KOPT-K1 (cell line): ENCODE data around the gene TMEM60.
A peak's percentile ranks its signal among the peaks of the same experiment; 100 is the strongest.
"Not testable (repeated sequence)": the region's sequence is repeated elsewhere in the genome, so short reads cannot be mapped to it uniquely, and the experiment has no call there.

Experiments
- H3K27ac ChIP-seq: fragments of 200-600 bp; sonication (generic); 2 replicates; pipeline ENCODE4 v1.5.1; 2016; ENCODE audit warnings: antibody characterized with exemption, mild to moderate bottlenecking, low read depth, low read length; ENCODE audit not compliant: poor library complexity, severe bottlenecking
- H3K36me3 ChIP-seq: fragments of 200-600 bp; sonication (generic); 2 replicates; pipeline ENCODE4 v1.5.1; 2017; ENCODE audit warnings: antibody characterized with exemption, mild to moderate bottlenecking, low read length, moderate library complexity; ENCODE audit not compliant: insufficient read depth
- H3K9me3 ChIP-seq: fragments of 200-600 bp; sonication (generic); 2 replicates; pipeline ENCODE4 v1.5.1; 2017; ENCODE audit warnings: antibody characterized with exemption, low read length, mild to moderate bottlenecking; ENCODE audit not compliant: insufficient read depth, poor library complexity, severe bottlenecking

The TMEM60 gene

GRCh38 chr7:77797734-77798393 is 370 bp downstream of the TMEM60 start:
- Histone ChIP-seq H3K9me3 (no peaks in the 10 kb centered on the region), H3K36me3 (peaks cover 19% of the 10 kb centered on the region), H3K27ac (peak overlapping the region; percentile 85)

GRCh38 chr7:77796960-77797359 is 1.3 kb downstream of the TMEM60 start:
- Histone ChIP-seq H3K27ac (peak overlapping the region; percentile 85), H3K9me3 (no peaks in the 10 kb centered on the region), H3K36me3 (peaks cover 22% of the 10 kb centered on the region)

- H3K9me3 ChIP-seq, result no peaks in the 10 kb centered on the region
- peaks cover 25% of the 10 kb centered on the region for H3K36me3 ChIP-seq
- no peak overlapping the region for H3K27ac ChIP-seq
Measured at GRCh38 chr7:77796109-77796508, 2.1 kb downstream of the TMEM60 start.

- Histone ChIP-seq H3K27ac (no peak overlapping the region), H3K9me3 (no peaks in the 10 kb centered on the region), H3K36me3 (peaks cover 25% of the 10 kb centered on the region)
Measured at GRCh38 chr7:77794000-77794399, 4.2 kb downstream of the TMEM60 start.

- H3K27ac ChIP-seq, result no peak overlapping the region
- H3K36me3 ChIP-seq, result peaks cover 30% of the 10 kb centered on the region
Measured at GRCh38 chr7:77791956-77792355, 6.3 kb downstream of the TMEM60 start.

GRCh38 chr7:77791336-77791735 is 6.9 kb downstream of the TMEM60 start:
- H3K9me3 ChIP-seq, result no peaks in the 10 kb centered on the region
- H3K36me3 ChIP-seq, result peaks cover 30% of the 10 kb centered on the region
- H3K27ac ChIP-seq, result no peak overlapping the region

More at GRCh38 chr7:77791956-77792355, 6.3 kb downstream of the TMEM60 start:
- no peaks in the 10 kb centered on the region for H3K9me3 ChIP-seq

- peaks cover 35% of the 10 kb centered on the region for H3K36me3 ChIP-seq
- H3K27ac ChIP-seq, result no peak overlapping the region
- H3K9me3 ChIP-seq, result no peaks in the 10 kb centered on the region
Measured at GRCh38 chr7:77788327-77788902, 9.8 kb downstream of the TMEM60 start.

GRCh38 chr7:77786741-77787140 is 11.5 kb downstream of the TMEM60 start:
- Histone ChIP-seq H3K36me3 (peaks cover 46% of the 10 kb centered on the region), H3K27ac (no peak overlapping the region), H3K9me3 (no peaks in the 10 kb centered on the region)

- no peaks in the 10 kb centered on the region for H3K9me3 ChIP-seq
- peaks cover 50% of the 10 kb centered on the region for H3K36me3 ChIP-seq
- H3K27ac ChIP-seq, result no peak overlapping the region
Measured at GRCh38 chr7:77786018-77786417, 12.2 kb downstream of the TMEM60 start.

GRCh38 chr7:77784426-77784825 is 13.8 kb downstream of the TMEM60 start:
- H3K9me3 ChIP-seq, H3K27ac ChIP-seq: not testable (repeated sequence)
- H3K36me3 ChIP-seq, result peaks cover 65% of the 10 kb centered on the region

- Histone ChIP-seq H3K36me3 (peaks cover 73% of the 10 kb centered on the region), H3K27ac (no peak overlapping the region), H3K9me3 (no peaks in the 10 kb centered on the region)
Measured at GRCh38 chr7:77783545-77783944, 14.7 kb downstream of the TMEM60 start.

- Histone ChIP-seq H3K27ac (no peak overlapping the region), H3K36me3 (peaks cover 78% of the 10 kb centered on the region), H3K9me3 (no peaks in the 10 kb centered on the region)
Measured at GRCh38 chr7:77783111-77783510, 15.1 kb downstream of the TMEM60 start.

GRCh38 chr7:77782383-77782782 is 15.9 kb downstream of the TMEM60 start:
- Histone ChIP-seq H3K36me3 (peaks cover 82% of the 10 kb centered on the region), H3K9me3 (no peaks in the 10 kb centered on the region), H3K27ac (no peak overlapping the region)

GRCh38 chr7:77778535-77778934 is 19.7 kb downstream of the TMEM60 start:
- H3K36me3 ChIP-seq, result peaks cover 96% of the 10 kb centered on the region
- H3K9me3 ChIP-seq, result no peaks in the 10 kb centered on the region
- H3K27ac ChIP-seq, result no peak overlapping the region

- peaks cover 90% of the 10 kb centered on the region for H3K36me3 ChIP-seq
- no peaks in the 10 kb centered on the region for H3K9me3 ChIP-seq
- H3K27ac ChIP-seq, result no peak overlapping the region
Measured at GRCh38 chr7:77771901-77772300, 26.3 kb downstream of the TMEM60 start.

GRCh38 chr7:77770316-77770715 is 27.9 kb downstream of the TMEM60 start:
- Histone ChIP-seq H3K36me3 (peaks cover 90% of the 10 kb centered on the region), H3K27ac (no peak overlapping the region), H3K9me3 (no peaks in the 10 kb centered on the region)
